ENCODE measurements around the gene NOS1.

GRCh38 chr12:117226505-117226904, 134.9 kb downstream of the NOS1 start:
- TF ChIP-seq, protein P1, sequence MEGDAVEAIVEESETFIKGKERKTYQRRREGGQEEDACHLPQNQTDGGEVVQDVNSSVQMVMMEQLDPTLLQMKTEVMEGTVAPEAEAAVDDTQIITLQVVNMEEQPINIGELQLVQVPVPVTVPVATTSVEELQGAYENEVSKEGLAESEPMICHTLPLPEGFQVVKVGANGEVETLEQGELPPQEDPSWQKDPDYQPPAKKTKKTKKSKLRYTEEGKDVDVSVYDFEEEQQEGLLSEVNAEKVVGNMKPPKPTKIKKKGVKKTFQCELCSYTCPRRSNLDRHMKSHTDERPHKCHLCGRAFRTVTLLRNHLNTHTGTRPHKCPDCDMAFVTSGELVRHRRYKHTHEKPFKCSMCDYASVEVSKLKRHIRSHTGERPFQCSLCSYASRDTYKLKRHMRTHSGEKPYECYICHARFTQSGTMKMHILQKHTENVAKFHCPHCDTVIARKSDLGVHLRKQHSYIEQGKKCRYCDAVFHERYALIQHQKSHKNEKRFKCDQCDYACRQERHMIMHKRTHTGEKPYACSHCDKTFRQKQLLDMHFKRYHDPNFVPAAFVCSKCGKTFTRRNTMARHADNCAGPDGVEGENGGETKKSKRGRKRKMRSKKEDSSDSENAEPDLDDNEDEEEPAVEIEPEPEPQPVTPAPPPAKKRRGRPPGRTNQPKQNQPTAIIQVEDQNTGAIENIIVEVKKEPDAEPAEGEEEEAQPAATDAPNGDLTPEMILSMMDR (conservative IDR thresholded peaks at IDR 0.05; ENCODE audit: low read depth in 2 of 2): no peak
- TF ChIP-seq EZH2 (IDR thresholded peaks at IDR 0.05; ENCODE audit: low read depth, unreplicated experiment): no peak
- no peak for TF ChIP-seq CREB1 (CRISPR knock-in tag; IDR thresholded peaks at IDR 0.05; ENCODE audit: low read depth)
- no peak for TF ChIP-seq EZH2phosphoT487 (IDR thresholded peaks at IDR 0.05; ENCODE audit: unreplicated experiment)
- TF ChIP-seq POLR2AphosphoS5 (IDR thresholded peaks at IDR 0.05; ENCODE audit: low read depth): no peak
- no peak for TF ChIP-seq JUNB (IDR thresholded peaks at IDR 0.05; ENCODE audit: unreplicated experiment)
- TF ChIP-seq STAT1 (IDR thresholded peaks at IDR 0.05; ENCODE audit: unreplicated experiment): no peak
- no peak for TF ChIP-seq REST (IDR thresholded peaks at IDR 0.05; ENCODE audit: unreplicated experiment)
- TF ChIP-seq ZNF114 (CRISPR knock-in tag; IDR thresholded peaks at IDR 0.05): no peak
- no peak for TF ChIP-seq ZNF331 (CRISPR knock-in tag; IDR thresholded peaks at IDR 0.05; ENCODE audit: low read depth)
- TF ChIP-seq, protein P2, sequence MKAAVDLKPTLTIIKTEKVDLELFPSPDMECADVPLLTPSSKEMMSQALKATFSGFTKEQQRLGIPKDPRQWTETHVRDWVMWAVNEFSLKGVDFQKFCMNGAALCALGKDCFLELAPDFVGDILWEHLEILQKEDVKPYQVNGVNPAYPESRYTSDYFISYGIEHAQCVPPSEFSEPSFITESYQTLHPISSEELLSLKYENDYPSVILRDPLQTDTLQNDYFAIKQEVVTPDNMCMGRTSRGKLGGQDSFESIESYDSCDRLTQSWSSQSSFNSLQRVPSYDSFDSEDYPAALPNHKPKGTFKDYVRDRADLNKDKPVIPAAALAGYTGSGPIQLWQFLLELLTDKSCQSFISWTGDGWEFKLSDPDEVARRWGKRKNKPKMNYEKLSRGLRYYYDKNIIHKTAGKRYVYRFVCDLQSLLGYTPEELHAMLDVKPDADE (IDR thresholded peaks at IDR 0.05): no peak
- TF ChIP-seq, protein P3, sequence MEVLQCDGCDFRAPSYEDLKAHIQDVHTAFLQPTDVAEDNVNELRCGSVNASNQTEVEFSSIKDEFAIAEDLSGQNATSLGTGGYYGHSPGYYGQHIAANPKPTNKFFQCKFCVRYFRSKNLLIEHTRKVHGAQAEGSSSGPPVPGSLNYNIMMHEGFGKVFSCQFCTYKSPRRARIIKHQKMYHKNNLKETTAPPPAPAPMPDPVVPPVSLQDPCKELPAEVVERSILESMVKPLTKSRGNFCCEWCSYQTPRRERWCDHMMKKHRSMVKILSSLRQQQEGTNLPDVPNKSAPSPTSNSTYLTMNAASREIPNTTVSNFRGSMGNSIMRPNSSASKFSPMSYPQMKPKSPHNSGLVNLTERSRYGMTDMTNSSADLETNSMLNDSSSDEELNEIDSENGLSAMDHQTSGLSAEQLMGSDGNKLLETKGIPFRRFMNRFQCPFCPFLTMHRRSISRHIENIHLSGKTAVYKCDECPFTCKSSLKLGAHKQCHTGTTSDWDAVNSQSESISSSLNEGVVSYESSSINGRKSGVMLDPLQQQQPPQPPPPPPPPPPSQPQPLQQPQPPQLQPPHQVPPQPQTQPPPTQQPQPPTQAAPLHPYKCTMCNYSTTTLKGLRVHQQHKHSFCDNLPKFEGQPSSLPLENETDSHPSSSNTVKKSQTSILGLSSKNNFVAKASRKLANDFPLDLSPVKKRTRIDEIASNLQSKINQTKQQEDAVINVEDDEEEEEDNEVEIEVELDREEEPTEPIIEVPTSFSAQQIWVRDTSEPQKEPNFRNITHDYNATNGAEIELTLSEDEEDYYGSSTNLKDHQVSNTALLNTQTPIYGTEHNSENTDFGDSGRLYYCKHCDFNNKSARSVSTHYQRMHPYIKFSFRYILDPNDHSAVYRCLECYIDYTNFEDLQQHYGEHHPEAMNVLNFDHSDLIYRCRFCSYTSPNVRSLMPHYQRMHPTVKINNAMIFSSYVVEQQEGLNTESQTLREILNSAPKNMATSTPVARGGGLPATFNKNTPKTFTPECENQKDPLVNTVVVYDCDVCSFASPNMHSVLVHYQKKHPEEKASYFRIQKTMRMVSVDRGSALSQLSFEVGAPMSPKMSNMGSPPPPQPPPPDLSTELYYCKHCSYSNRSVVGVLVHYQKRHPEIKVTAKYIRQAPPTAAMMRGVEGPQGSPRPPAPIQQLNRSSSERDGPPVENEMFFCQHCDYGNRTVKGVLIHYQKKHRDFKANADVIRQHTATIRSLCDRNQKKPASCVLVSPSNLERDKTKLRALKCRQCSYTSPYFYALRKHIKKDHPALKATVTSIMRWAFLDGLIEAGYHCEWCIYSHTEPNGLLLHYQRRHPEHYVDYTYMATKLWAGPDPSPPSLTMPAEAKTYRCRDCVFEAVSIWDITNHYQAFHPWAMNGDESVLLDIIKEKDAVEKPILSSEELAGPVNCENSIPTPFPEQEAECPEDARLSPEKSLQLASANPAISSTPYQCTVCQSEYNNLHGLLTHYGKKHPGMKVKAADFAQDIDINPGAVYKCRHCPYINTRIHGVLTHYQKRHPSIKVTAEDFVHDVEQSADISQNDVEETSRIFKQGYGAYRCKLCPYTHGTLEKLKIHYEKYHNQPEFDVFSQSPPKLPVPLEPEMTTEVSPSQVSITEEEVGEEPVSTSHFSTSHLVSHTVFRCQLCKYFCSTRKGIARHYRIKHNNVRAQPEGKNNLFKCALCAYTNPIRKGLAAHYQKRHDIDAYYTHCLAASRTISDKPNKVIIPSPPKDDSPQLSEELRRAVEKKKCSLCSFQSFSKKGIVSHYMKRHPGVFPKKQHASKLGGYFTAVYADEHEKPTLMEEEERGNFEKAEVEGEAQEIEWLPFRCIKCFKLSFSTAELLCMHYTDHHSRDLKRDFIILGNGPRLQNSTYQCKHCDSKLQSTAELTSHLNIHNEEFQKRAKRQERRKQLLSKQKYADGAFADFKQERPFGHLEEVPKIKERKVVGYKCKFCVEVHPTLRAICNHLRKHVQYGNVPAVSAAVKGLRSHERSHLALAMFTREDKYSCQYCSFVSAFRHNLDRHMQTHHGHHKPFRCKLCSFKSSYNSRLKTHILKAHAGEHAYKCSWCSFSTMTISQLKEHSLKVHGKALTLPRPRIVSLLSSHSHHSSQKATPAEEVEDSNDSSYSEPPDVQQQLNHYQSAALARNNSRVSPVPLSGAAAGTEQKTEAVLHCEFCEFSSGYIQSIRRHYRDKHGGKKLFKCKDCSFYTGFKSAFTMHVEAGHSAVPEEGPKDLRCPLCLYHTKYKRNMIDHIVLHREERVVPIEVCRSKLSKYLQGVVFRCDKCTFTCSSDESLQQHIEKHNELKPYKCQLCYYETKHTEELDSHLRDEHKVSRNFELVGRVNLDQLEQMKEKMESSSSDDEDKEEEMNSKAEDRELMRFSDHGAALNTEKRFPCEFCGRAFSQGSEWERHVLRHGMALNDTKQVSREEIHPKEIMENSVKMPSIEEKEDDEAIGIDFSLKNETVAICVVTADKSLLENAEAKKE (CRISPR knock-in tag; IDR thresholded peaks at IDR 0.05): no peak
- TF ChIP-seq NANOG (IDR thresholded peaks at IDR 0.05; ENCODE audit: borderline replicate concordance): no peak
